Fibroblast of gingiva (primary cell): ENCODE results near the gene PCK1.

Experiments
- DNase-seq: peaks from one replicate; pipeline ENCODE4 v3.0.0-alpha.2; 2011; ENCODE audit warnings: low read depth

The PCK1 gene

GRCh38 chr20:57605878-57606277 lies 45.0 kb downstream of the PCK1 start:
- DNase-seq, result no peak

GRCh38 chr20:57608516-57608915 lies 47.6 kb downstream of the PCK1 start:
- no peak for DNase-seq

DNA sequence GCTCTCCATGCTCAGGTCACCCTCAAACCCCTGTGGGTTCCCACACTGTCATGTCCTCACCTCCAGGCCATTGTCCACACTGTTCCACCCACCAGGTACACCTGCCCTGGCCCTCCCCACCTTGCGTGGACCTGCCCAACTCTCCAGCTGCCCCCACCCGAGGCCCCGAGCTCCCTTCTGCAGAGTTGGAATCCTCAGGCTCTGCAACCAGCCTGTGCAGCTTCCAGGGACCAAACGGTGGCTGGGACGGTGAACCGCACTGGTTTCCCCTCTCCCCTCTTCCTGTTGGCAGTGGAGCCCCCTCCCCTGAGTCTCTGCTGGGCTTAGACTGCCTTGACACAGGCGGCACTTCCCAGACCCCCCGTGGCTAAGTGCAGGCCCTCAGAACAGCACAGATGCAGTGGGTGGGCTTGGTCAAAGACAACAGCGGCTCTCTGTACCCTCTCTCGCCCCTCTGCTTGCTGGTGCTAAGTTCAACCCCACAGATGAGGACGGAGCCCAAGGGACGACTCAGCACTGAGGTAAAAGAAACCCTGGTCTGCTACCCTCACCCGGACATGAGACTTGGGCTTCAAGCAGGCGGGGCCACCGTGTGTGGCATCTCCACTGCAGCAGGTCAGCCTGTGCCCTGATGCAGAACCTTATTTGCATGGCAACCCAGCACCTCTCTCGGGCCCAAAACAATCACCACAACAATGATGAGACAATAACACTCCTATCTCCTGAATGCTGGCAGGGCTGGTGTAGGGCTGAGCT lies 48.4 kb downstream of the PCK1 start:
- no peak for DNase-seq

- DNase-seq, result no peak
Observed at GRCh38 chr20:57609842-57610167, 48.9 kb downstream of the PCK1 start.

- DNase-seq, result no peak
Observed at GRCh38 chr20:57610261-57610952, 49.5 kb downstream of the PCK1 start.

GRCh38 chr20:57611586-57612311 lies 50.8 kb downstream of the PCK1 start:
- no peak for DNase-seq

- DNase-seq, result no peak
Observed at GRCh38 chr20:57612436-57612835, 51.5 kb downstream of the PCK1 start.

DNA sequence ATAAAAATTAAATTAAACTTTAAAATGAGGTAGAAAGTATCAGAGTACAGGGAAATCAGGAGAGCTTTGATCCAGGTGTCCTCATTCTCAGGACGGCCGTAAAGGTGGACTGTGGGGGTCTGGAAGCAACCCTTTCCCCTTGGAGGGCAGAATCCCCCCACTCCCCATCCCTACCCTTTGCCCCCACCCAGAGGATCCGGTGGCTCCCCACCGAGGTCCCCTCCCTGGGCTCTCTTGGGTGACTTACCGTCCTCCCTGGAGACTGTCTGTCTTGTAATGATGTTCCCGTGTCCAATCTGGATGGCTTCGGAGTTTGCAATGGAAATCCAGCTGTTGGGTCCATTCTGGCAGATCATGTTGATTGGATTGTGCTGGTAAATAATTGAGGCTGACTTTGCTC lies 52.0 kb downstream of the PCK1 start:
- DNase-seq, result no peak

DNA sequence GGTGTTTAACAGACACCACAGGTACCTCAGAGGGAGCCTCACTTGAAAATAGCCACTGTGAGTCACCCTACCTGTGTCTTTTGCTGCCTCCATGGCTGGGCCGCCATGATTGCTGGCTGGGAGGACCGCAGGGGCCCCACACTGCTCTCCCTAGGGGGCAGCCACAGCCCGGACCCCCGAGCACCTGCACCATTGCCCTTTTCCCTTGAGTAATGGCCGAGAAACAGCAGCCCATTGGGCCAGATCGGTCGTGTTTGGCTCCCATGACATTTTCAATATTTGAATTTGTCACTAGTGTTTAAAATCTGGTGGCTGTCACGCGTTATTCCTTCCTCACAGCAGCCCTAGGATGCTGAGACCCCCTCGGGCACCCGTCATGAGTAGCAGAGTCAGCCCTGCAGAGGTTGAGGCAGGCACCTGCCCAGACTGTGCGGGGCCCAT lies 52.6 kb downstream of the PCK1 start:
- DNase-seq, result no peak

DNA sequence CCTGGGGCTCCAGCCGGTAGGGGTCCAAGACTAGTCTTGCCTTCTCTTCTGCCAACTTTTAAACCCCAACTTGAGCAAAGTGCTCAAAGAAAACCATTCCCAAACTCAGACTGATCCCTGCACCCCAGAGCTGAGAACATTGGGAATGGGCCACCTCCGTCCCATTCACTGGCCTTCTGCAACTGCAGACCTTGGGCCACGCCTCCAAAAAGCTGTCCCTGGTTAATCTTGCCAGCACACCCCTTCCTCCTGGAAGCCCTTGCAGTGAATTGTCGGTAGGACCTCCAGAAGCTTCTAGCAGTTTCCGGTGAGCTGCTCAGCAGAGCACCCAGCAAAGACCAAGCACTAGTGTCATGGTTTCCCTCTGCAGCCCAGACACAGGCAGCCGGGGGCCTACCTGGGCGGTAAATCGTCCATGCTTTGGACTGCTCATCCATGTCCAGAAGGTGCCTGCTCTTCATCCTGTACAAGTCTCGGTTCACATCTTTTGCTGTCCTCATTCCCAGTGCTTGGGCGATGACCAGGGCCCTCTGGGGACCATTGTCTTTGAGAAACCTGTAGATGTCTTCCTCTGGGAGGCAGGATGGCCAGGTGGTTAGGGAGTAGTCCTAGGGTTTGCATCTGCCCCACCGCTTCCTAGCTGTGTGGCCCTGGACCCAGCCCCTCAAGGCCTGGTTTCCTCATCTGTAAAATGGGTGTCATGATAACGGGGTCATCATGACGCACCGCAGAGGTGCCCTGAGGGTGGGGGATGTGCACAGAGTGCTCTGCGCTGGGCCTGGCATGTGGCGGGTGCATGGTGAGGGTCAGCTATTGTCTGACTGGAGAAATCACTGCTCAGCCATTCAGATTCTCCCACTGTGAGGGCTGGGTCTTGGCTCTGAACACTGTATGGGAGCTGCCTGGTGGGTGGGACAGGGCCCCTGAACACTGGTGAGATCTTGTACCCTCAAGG lies 53.9 kb downstream of the PCK1 start:
- DNase-seq, result no peak

DNA sequence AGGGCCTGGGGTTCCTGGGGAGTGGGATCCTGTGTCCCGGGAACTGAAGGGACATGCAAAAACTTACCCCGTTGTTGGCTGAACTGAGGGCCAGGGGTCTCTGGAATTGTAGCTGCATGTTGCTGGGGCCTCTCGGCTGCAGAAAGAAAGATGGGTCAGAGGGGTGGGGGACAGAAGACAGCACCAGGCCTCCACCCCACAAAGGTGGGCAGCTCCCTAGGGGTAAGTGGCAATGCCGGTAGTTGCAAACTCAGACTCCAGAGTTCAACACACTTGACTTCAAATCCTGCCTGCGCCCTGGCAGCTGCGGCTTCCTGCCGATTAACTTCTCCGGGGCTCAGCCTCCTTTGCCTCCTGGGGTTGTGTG lies 54.5 kb downstream of the PCK1 start:
- DNase-seq, result no peak

- no peak for DNase-seq
Observed at GRCh38 chr20:57616143-57616951, 55.4 kb downstream of the PCK1 start.

DNA sequence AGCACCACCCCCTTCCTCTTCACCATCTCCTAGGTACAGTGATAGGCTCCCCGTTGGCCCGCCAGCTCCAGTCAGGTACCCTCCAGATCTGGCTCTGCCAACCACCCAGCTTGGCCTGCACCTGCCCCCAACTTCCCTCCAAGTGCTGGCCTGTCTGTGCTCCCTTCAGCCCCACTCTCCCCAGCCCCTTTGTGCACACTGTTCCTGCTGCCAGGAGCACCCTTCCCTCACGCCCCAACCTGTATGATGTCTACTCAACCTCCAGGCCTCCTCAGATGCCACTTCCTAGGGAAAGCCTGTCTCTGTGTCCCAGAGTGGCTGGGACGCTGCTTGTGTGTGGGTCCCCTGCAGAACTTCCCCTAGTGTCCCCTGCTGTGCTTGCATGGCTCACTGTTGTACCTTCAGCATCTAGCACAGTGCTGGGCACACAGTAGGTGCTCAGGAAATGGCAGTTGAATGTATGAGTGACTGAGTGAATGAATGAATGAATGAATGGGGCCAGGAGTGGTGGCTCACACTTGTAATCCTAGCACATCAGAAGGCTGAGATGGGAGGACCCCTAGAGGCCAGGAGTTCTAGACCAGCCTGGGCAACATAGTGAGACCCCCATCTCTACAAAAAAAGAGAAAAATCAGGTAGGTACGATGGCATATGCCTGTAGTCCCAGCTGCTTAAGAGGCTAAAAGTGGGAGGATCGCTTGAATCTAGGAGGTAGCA lies 56.3 kb downstream of the PCK1 start:
- no peak for DNase-seq
